ENCODE results near the gene SORCS2.

The SORCS2 gene

DNA sequence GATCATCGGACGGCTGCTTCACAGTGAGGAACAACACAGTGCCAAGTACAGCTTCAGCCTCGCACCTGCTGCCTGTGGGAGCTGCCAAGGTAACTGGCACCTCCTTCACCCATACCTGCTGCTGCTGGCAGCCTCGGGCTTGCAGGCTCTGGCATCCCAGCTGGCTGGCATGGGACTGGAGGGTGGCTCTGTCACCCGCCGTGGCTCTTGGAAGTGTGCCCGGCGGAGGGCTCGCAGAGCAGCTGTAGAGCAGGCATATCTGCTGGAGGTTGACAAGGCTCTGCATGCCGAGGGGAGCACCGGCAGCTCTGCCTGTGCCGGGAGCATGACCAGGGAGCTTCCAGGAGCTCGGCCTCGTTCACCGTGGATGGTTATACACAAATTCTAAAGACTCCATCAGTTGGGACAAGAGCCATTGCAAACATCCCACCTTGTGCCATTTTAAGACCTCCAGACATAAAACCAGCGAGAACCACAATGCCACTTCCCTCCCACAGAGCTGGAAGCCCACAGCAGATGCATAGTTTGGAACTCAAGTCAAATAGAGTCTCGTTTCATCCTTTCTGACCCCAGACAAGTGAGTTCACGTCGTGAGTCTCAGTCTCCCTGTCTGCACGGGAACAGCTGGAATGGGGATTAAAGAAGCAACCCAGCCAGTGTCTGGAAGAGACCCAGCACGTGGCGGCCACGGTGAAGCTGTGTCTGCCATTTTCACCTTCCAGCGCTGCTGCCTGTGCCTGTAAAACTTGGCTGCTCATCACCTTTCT, 326.7 kb downstream of the SORCS2 start:
- Histone ChIP-seq H3K4me3 (ENCODE audit: low read depth, low read length) (no peak overlapping the region), H3K27me3 (replicated peaks) (peaks cover 35% of the 10 kb centered on the region), H3K27ac (no peak overlapping the region), H3K36me3 (replicated peaks) (no peaks in the 10 kb centered on the region)
- TF ChIP-seq, protein P1, sequence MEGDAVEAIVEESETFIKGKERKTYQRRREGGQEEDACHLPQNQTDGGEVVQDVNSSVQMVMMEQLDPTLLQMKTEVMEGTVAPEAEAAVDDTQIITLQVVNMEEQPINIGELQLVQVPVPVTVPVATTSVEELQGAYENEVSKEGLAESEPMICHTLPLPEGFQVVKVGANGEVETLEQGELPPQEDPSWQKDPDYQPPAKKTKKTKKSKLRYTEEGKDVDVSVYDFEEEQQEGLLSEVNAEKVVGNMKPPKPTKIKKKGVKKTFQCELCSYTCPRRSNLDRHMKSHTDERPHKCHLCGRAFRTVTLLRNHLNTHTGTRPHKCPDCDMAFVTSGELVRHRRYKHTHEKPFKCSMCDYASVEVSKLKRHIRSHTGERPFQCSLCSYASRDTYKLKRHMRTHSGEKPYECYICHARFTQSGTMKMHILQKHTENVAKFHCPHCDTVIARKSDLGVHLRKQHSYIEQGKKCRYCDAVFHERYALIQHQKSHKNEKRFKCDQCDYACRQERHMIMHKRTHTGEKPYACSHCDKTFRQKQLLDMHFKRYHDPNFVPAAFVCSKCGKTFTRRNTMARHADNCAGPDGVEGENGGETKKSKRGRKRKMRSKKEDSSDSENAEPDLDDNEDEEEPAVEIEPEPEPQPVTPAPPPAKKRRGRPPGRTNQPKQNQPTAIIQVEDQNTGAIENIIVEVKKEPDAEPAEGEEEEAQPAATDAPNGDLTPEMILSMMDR (IDR thresholded peaks at IDR 0.05; ENCODE audit: low read depth, low read length, missing control alignments): no peak
- no peak for DNase-seq
- in situ Hi-C loops (cut with HindIII; ENCODE audit: low pct_ligation_motif_present, low sequenced_read_pairs): no loop called here

- Histone ChIP-seq H3K36me3 (replicated peaks) (no peaks in the 10 kb centered on the region), H3K27me3 (replicated peaks) (peaks cover 35% of the 10 kb centered on the region), H3K27ac (no peak overlapping the region), H3K4me3 (ENCODE audit: low read depth, low read length) (no peak overlapping the region)
- TF ChIP-seq, protein P1 (IDR thresholded peaks at IDR 0.05; ENCODE audit: low read depth, low read length, missing control alignments): no peak
- no peak for DNase-seq
- in situ Hi-C loops (cut with HindIII; ENCODE audit: low pct_ligation_motif_present, low sequenced_read_pairs): no loop called here
Measured at GRCh38 chr4:7519638-7520376, 327.5 kb downstream of the SORCS2 start.

- H3K36me3 ChIP-seq (replicated peaks): no peaks in the 10 kb centered on the region
- TF ChIP-seq, protein P1 (IDR thresholded peaks at IDR 0.05; ENCODE audit: low read depth, low read length, missing control alignments): no peak
- H3K27ac ChIP-seq: no peak overlapping the region
- in situ Hi-C loops (cut with HindIII; ENCODE audit: low pct_ligation_motif_present, low sequenced_read_pairs): no loop called here
- no peak overlapping the region for H3K4me3 ChIP-seq (ENCODE audit: low read depth, low read length)
- DNase-seq: no peak
- peaks cover 35% of the 10 kb centered on the region for H3K27me3 ChIP-seq (replicated peaks)
Measured at GRCh38 chr4:7521666-7522065, 329.3 kb downstream of the SORCS2 start.

GRCh38 chr4:7522452-7523220, 330.3 kb downstream of the SORCS2 start:
- in situ Hi-C loops (cut with HindIII; ENCODE audit: low pct_ligation_motif_present, low sequenced_read_pairs): no loop called here

GRCh38 chr4:7523526-7523925, 331.2 kb downstream of the SORCS2 start:
- Histone ChIP-seq H3K4me3 (ENCODE audit: low read depth, low read length) (no peak overlapping the region), H3K27ac (no peak overlapping the region), H3K27me3 (replicated peaks) (peaks cover 32% of the 10 kb centered on the region), H3K36me3 (replicated peaks) (no peaks in the 10 kb centered on the region)
- no peak for DNase-seq
- in situ Hi-C loops (cut with HindIII; ENCODE audit: low pct_ligation_motif_present, low sequenced_read_pairs): no loop called here
- TF ChIP-seq, protein P1 (IDR thresholded peaks at IDR 0.05; ENCODE audit: low read depth, low read length, missing control alignments): no peak

More at GRCh38 chr4:7522452-7523220, 330.3 kb downstream of the SORCS2 start:
- no peaks in the 10 kb centered on the region for H3K36me3 ChIP-seq (replicated peaks)
- H3K4me3 ChIP-seq (ENCODE audit: low read depth, low read length): no peak overlapping the region
- no peak overlapping the region for H3K27ac ChIP-seq
- TF ChIP-seq, protein P1 (IDR thresholded peaks at IDR 0.05; ENCODE audit: low read depth, low read length, missing control alignments): no peak
- peaks cover 34% of the 10 kb centered on the region for H3K27me3 ChIP-seq (replicated peaks)
- no peak for DNase-seq

Measured in brain microvascular endothelial cell (primary cell).